HAP-1 (cell line): ENCODE data around the gene MAN1A1.
A peak's percentile ranks its signal among the peaks of the same experiment; 100 is the strongest.
"Not testable (repeated sequence)": the region's sequence is repeated elsewhere in the genome, so short reads cannot be mapped to it uniquely, and the experiment has no call there.

ENCODE experiments used
- DNase-seq, 2 experiments: peaks; one replicate each; pipeline ENCODE4 v3.0.0-alpha.2; 2016 to 2020; ENCODE audit warnings: low spot score in 2 of 2
- H3K27me3 ChIP-seq: fragments of 250-450 bp; sonication (Bioruptor Pico); 2 replicates; pipeline ENCODE4 v1.5.1; 2020; ENCODE audit warnings: low read depth, mild to moderate bottlenecking, moderate library complexity
- H3K36me3 ChIP-seq: fragments of 250-450 bp; sonication (Bioruptor Pico); replicated peaks from 2 replicates; pipeline ENCODE4 v1.5.1; 2020; ENCODE audit warnings: mild to moderate bottlenecking
- H3K4me1 ChIP-seq: fragments of 250-450 bp; sonication (Bioruptor Pico); 2 replicates; pipeline ENCODE4 v1.5.1; 2020; ENCODE audit warnings: mild to moderate bottlenecking
- H3K4me3 ChIP-seq: fragments of 250-450 bp; sonication (Bioruptor Pico); 2 replicates; pipeline ENCODE4 v1.5.1; 2020; ENCODE audit warnings: mild to moderate bottlenecking, moderate library complexity
- H3K9me3 ChIP-seq: fragments of 250-450 bp; sonication (Bioruptor Pico); 2 replicates; pipeline ENCODE4 v1.5.1; 2020; ENCODE audit warnings: mild to moderate bottlenecking, moderate library complexity
- in situ Hi-C: fragments of 300-500 bp; cut with MboI; formaldehyde crosslinking; loops from 3 replicates; pipeline ENCODE4 v1.14.3; 2020; ENCODE audit warnings: low sequenced_read_pairs, inconsistent platforms, mixed read lengths

MAN1A1 gene

DNA sequence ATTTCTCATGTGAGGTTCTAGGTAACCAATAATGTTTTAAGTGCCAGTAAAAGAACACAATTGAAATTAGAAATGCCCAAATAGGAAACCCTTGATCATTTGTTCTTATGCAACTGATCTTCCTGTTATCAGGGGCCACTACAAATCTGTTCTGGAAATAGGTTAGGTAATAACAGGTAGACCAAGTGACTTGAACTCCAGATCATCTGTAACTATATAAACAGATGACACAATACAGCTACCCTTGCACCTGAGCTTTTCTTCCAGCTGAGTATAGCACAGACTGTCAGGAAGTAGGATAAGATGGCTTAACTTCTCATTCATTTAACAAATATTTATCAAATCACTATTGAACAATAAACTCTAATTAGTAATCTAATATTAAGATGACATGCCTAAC lies 52.5 kb downstream of the MAN1A1 start:
- 0 out of 2 replicates have a peak, but pooled peaks cover 3% of the 10 kb centered on the region for H3K36me3 ChIP-seq
- H3K4me1 ChIP-seq: peaks cover 10% of the 10 kb centered on the region
- H3K27me3 ChIP-seq: no peaks in the 10 kb centered on the region
- no peaks in the 10 kb centered on the region for H3K9me3 ChIP-seq
- no peak for DNase-seq
- no peak overlapping the region for H3K4me3 ChIP-seq
- in situ Hi-C loops: no loop called here

DNA sequence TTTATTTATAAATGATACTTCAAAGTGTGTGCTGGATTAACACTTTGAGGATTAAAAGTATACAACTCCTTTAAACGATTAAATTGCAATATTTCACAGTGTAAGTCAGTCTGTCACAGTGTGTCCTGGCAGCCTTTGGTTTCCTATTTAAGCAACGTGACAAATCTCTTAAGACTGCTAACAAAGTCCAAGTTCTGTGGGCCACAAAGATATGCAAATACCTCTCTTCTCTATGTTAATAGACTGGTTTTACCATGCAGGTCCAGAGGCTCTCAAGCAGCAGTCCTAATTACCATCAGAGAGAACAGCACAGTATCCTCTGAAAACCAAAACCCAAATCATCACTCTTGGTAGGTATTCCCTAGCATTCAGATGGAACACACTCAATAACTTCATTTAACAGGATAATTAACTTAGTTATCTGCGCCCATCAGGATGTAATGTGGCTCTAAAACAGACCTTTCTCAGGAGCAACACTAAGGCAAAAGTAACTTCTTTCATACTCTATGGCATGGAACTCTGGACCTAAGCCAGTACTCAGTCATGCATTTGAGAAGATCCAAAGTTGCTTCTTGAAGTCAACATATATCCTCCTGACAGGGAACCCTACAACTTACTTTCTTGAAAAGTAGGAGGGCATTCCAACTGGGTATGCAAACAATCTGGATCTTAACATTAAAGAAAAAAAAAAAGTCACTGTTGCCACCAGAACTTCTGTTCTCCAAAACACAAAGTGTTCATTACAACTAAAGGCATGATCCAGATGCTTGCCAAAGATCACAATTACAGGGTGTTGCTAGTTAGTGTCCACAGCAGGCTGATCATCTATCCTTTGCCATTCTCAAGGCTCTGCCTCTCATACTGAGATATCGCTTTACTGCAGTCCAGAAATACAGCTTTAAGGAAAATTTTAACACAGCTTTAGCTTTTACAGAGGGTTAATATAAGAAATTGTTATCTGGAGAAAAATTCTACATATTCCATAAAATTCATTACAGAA lies 53.2 kb downstream of the MAN1A1 start:
- Histone ChIP-seq H3K4me1 (peaks cover 10% of the 10 kb centered on the region), H3K27me3 (no peaks in the 10 kb centered on the region), H3K4me3 (no peak overlapping the region), H3K36me3 (0 out of 2 replicates have a peak, but pooled peaks cover 3% of the 10 kb centered on the region), H3K9me3 (no peaks in the 10 kb centered on the region)
- in situ Hi-C loops: no loop called here
- peak in 1 of 2 experiments; percentile 45 for DNase-seq

- Histone ChIP-seq H3K36me3 (no peaks in the 10 kb centered on the region), H3K27me3 (no peaks in the 10 kb centered on the region), H3K4me1 (peaks cover 10% of the 10 kb centered on the region), H3K9me3 (no peaks in the 10 kb centered on the region), H3K4me3 (no peak overlapping the region)
- no peak for DNase-seq
- in situ Hi-C loops: no loop called here
Observed at GRCh38 chr6:119294984-119295383, 54.6 kb downstream of the MAN1A1 start.

DNA sequence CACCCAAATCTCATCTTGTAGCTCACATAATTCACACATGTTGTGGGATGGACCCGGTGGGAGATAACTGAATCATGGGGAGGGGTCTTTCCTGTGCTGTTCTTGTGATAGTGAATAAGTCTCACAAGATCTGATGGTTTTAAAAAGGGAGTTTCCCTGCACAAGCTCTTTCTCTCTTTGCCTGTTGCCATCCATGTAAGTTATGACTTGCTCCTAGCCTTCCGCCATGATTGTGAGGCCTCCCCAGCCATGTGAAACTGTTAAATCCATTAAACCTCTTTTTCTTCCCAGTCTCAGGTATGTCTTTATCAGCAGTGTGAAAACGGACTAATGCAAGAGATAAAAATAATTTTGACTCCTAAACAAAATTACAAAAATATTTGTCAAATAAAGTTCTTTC lies 58.5 kb downstream of the MAN1A1 start:
- H3K27me3 ChIP-seq, H3K36me3 ChIP-seq, H3K4me1 ChIP-seq, H3K9me3 ChIP-seq, in situ Hi-C loops, H3K4me3 ChIP-seq, DNase-seq: not testable (repeated sequence)

- Histone ChIP-seq H3K27me3 (no peaks in the 10 kb centered on the region), H3K4me1 (no peaks in the 10 kb centered on the region), H3K4me3 (no peak overlapping the region), H3K9me3 (no peaks in the 10 kb centered on the region), H3K36me3 (no peaks in the 10 kb centered on the region)
- DNase-seq: no peak
- in situ Hi-C loops: no loop called here
Observed at GRCh38 chr6:119290306-119290705, 59.3 kb downstream of the MAN1A1 start.

- Histone ChIP-seq H3K4me3 (no peak overlapping the region), H3K36me3 (no peaks in the 10 kb centered on the region), H3K9me3 (no peaks in the 10 kb centered on the region), H3K27me3 (no peaks in the 10 kb centered on the region), H3K4me1 (no peaks in the 10 kb centered on the region)
- DNase-seq: no peak
- in situ Hi-C loops: no loop called here
Observed at GRCh38 chr6:119289651-119290050, 59.9 kb downstream of the MAN1A1 start.

DNA sequence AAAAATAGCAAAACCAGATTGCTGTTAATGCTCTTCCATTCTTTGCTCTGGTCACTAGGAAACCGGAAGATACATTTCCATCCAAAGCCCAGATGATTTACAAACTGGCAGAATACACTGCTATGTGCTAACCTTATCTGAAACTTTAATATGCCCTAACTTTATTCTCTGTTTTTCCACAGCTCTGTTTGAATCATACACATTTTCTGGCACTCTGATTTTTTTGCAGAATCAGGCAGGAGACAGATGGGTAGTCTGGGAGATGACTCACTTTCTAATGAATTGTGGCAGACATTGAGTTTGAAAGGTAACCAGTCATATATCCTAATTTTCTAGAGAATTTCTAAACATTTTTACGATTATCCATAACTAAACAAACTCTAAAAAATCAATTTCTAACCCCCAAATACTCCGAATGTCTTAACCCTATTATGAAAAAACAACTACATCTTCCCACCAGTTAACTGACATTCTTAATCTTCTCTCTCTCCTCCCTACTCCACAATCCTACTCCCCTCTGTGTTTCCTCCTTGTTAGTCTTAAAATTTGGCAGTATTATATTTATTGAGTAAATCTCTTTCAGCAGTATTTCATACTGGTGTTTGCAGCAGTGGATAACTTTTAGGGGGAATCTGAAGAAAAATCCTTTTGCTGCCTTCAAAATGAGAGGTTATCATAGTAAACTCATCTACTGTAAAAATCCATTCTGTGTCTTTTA lies 63.5 kb downstream of the MAN1A1 start:
- Histone ChIP-seq H3K4me3 (no peak overlapping the region), H3K9me3 (no peaks in the 10 kb centered on the region), H3K36me3 (no peaks in the 10 kb centered on the region), H3K27me3 (no peaks in the 10 kb centered on the region), H3K4me1 (no peaks in the 10 kb centered on the region)
- DNase-seq: no peak
- in situ Hi-C loops: no loop called here

GRCh38 chr6:119284861-119285521 lies 64.6 kb downstream of the MAN1A1 start:
- Histone ChIP-seq H3K36me3 (no peaks in the 10 kb centered on the region), H3K27me3 (no peaks in the 10 kb centered on the region), H3K4me1 (no peaks in the 10 kb centered on the region), H3K4me3 (no peak overlapping the region), H3K9me3 (no peaks in the 10 kb centered on the region)
- in situ Hi-C loops: no loop called here
- DNase-seq: peak in 1 of 2 experiments; percentile 52

GRCh38 chr6:119283979-119284545 lies 65.5 kb downstream of the MAN1A1 start:
- no peaks in the 10 kb centered on the region for H3K9me3 ChIP-seq
- in situ Hi-C loops: no loop called here
- H3K4me1 ChIP-seq: no peaks in the 10 kb centered on the region
- DNase-seq: no peak
- no peaks in the 10 kb centered on the region for H3K36me3 ChIP-seq
- no peaks in the 10 kb centered on the region for H3K27me3 ChIP-seq
- no peak overlapping the region for H3K4me3 ChIP-seq

- Histone ChIP-seq H3K27me3 (no peaks in the 10 kb centered on the region), H3K4me1 (no peaks in the 10 kb centered on the region), H3K9me3 (no peaks in the 10 kb centered on the region), H3K4me3 (no peak overlapping the region), H3K36me3 (no peaks in the 10 kb centered on the region)
- in situ Hi-C loops: no loop called here
- no peak for DNase-seq
Observed at GRCh38 chr6:119283214-119283613, 66.3 kb downstream of the MAN1A1 start.

DNA sequence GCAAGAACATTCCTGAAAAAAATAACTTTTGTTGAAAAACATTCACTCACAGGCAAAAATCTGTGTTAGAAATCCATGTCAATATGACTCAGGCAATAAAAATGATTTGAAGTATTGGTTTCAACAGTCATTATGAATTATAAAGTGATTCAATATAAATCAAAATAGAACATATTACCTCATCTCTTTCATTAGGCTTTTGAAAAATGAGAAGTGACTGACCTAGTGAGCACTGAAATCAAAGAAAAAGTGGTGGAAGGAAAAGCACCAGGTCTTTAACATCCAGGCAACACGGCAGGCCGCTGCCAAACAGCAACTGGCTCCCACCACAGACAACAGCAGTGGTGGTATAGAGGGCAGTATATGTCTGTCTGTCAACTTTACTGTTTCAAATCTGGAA lies 68.9 kb downstream of the MAN1A1 start:
- no peaks in the 10 kb centered on the region for H3K27me3 ChIP-seq
- in situ Hi-C loops: no loop called here
- H3K36me3 ChIP-seq: no peaks in the 10 kb centered on the region
- no peaks in the 10 kb centered on the region for H3K9me3 ChIP-seq
- no peaks in the 10 kb centered on the region for H3K4me1 ChIP-seq
- no peak overlapping the region for H3K4me3 ChIP-seq
- DNase-seq: no peak

- in situ Hi-C loops: no loop called here
- H3K36me3 ChIP-seq: no peaks in the 10 kb centered on the region
Observed at GRCh38 chr6:119280080-119280479, 69.5 kb downstream of the MAN1A1 start.

DNA sequence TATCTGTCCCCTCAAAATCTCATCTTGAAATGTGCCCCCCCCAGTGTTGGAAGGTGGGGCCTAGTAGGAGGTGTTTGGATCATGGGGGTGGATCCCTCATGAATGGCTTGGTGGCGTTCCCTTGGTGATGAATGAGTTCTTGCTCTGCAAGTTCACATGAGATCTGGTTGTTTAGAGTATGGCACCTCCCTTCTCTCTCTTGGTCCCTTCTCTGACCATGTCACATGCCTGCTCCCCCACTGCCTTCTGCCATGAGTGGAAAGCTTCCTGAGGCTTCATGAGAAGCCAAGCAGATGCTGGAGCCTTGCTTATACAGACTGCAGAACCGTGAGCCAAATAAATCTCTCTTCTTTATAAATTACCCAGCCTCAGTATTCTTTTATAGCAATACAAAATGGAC lies 70.9 kb downstream of the MAN1A1 start:
- H3K36me3 ChIP-seq: no peaks in the 10 kb centered on the region

More at GRCh38 chr6:119280080-119280479, 69.5 kb downstream of the MAN1A1 start:
- DNase-seq: no peak
- H3K27me3 ChIP-seq: no peaks in the 10 kb centered on the region
- no peaks in the 10 kb centered on the region for H3K4me1 ChIP-seq
- H3K9me3 ChIP-seq: no peaks in the 10 kb centered on the region
- H3K4me3 ChIP-seq: no peak overlapping the region

More for the DNA sequence above, 70.9 kb downstream of the MAN1A1 start:
- in situ Hi-C loops: no loop called here
- DNase-seq: no peak
- Histone ChIP-seq H3K4me1 (no peaks in the 10 kb centered on the region), H3K27me3 (no peaks in the 10 kb centered on the region), H3K4me3 (no peak overlapping the region), H3K9me3 (no peaks in the 10 kb centered on the region)
